HCT116 (cell line): ENCODE results near the gene SRGAP3. TPM values are rescaled to one million over a fixed set of nuclear protein-coding genes. Genes with fewer than 3 reads are reported as not detected.

Experiments used
- ATAC-seq: fragments of 200-7000 bp; cut with Tn5 transposase; 2 replicates; pipeline ENCODE4 v1.9.1; 2020; ENCODE audit warnings: mild to moderate bottlenecking, moderate library complexity
- BruUV-seq: library from RNA; stranded (reverse); fragments of 400-500 nt; replicated peaks from 2 replicates; lab custom pipeline; 2021; lab: Mats Ljungman, UMichigan
- CTCF ChIA-PET: fragments of 300-600 bp; sonication (Branson Sonifier 250); formaldehyde crosslinking; loops from one replicate; lab custom pipeline; 2021; ENCODE audit warnings: antibody characterized with exemption; lab: Charles Lee
- POLR2A ChIA-PET: fragments of 300-600, 350-600 bp; sonication (Branson Sonifier 250); formaldehyde crosslinking; loops from one replicate; lab custom pipeline; 2021; ENCODE audit warnings: antibody characterized with exemption; lab: Charles Lee
- RAD21 ChIA-PET, 2 experiments: fragments of 300-600 bp; sonication (Branson Sonifier 250); formaldehyde crosslinking; loops; one replicate each; lab custom pipeline; 2023; ENCODE audit warnings: low total read pairs in 2 of 2; ENCODE audit not compliant: uncharacterized antibody in 2 of 2, unreplicated experiment in 2 of 2, low non-redundant PET in 1 of 2; lab: Charles Lee
- DNase-seq: peaks from one replicate; pipeline ENCODE4 v3.0.0-alpha.2; 2010; ENCODE audit warnings: low read depth, low spot score
- H2AFZ ChIP-seq: fragments of 200-600 bp; shearing (Covaris generic), sonication (generic); 2 replicates; pipeline ENCODE4 v1.6.1; 2017; ENCODE audit warnings: low read depth, mixed run types, mixed read lengths, antibody characterized with exemption, low read length; ENCODE audit not compliant: poor library complexity, severe bottlenecking
- H3K27ac ChIP-seq: 2 replicates; pipeline ENCODE4 v1.5.1; 2012; ENCODE audit warnings: low read depth, low read length
- H3K27me3 ChIP-seq: fragments of 200-600 bp; sonication (generic); 2 replicates; pipeline ENCODE4 v1.6.1; 2016; ENCODE audit warnings: mixed run types, low read length, mixed read lengths; ENCODE audit not compliant: insufficient read depth
- H3K36me3 ChIP-seq, 2 experiments: fragments of 200-500 bp in 1 of 2; fragments of 200-600 bp in 1 of 2; sonication (Bioruptor generic) in 1 of 2; sonication (generic) in 1 of 2; 2 replicates each; pipeline versions ENCODE4 v1.5.1 to v1.6.1; 2014 to 2016; ENCODE audit warnings: low read length in 2 of 2, inconsistent platforms in 1 of 2, mixed read lengths in 1 of 2, mixed run types in 1 of 2; ENCODE audit not compliant: insufficient read depth in 2 of 2, control insufficient read depth in 1 of 2
- H3K4me1 ChIP-seq, 2 experiments: fragments of 200-600 bp in 1 of 2; sonication (generic) in 1 of 2; 2 replicates each; pipeline versions ENCODE4 v1.5.1 to v1.6.1; 2012 to 2017; ENCODE audit warnings: low read length in 2 of 2, inconsistent platforms in 1 of 2, mild to moderate bottlenecking in 1 of 2, mixed read lengths in 1 of 2, mixed run types in 1 of 2, moderate library complexity in 1 of 2; ENCODE audit not compliant: insufficient read depth in 2 of 2, control insufficient read depth in 1 of 2
- H3K4me2 ChIP-seq: fragments of 200-600 bp; sonication (generic); 2 replicates; pipeline ENCODE4 v1.6.1; 2017; ENCODE audit warnings: mixed run types, low read length, mixed read lengths
- H3K4me3 ChIP-seq, 2 experiments: fragments of 200-600 bp in 1 of 2; sonication (generic) in 1 of 2; replicated peaks in 1 of 2; 2 replicates each; pipeline ENCODE4 v1.5.1; 2011 to 2016; ENCODE audit warnings: low read length in 2 of 2, control low read depth in 1 of 2, low read depth in 1 of 2, mild to moderate bottlenecking in 1 of 2, mixed read lengths in 1 of 2, mixed run types in 1 of 2
- H3K79me2 ChIP-seq: fragments of 200-600 bp; sonication (generic); 2 replicates; pipeline ENCODE4 v1.6.1; 2017; ENCODE audit warnings: mild to moderate bottlenecking, mixed run types, low read length, moderate library complexity, mixed read lengths; ENCODE audit not compliant: insufficient read depth
- H3K9ac ChIP-seq: fragments of 200-600 bp; sonication (generic); 2 replicates; pipeline ENCODE4 v1.6.1; 2016; ENCODE audit warnings: low read length, mixed read lengths
- H3K9me2 ChIP-seq: fragments of 200-600 bp; sonication (generic), shearing (Covaris generic); 2 replicates; pipeline ENCODE4 v1.6.1; 2017; ENCODE audit warnings: mixed run types, mild to moderate bottlenecking, moderate library complexity; ENCODE audit not compliant: insufficient read depth
- H3K9me3 ChIP-seq, 2 experiments: fragments of 200-500 bp in 1 of 2; fragments of 200-600 bp in 1 of 2; sonication (Bioruptor generic) in 1 of 2; sonication (generic) in 1 of 2; 2 replicates each; pipeline ENCODE4 v1.6.1; 2014 to 2017; ENCODE audit warnings: low read length in 2 of 2, mixed read lengths in 2 of 2, inconsistent platforms in 1 of 2, low read depth in 1 of 2, mild to moderate bottlenecking in 1 of 2, mixed run types in 1 of 2, moderate library complexity in 1 of 2; ENCODE audit not compliant: control insufficient read depth in 1 of 2, insufficient read depth in 1 of 2
- H4K20me1 ChIP-seq: fragments of 200-600 bp; sonication (generic), shearing (Covaris generic); 2 replicates; pipeline ENCODE4 v1.6.1; 2017; ENCODE audit warnings: mixed run types, mild to moderate bottlenecking, moderate library complexity; ENCODE audit not compliant: insufficient read depth
- CEBPB ChIP-seq: IDR thresholded peaks from 2 replicates; pipeline ENCODE4 v1.6.1; 2012; ENCODE audit warnings: low read depth
- EZH2 ChIP-seq: fragments of 200-600 bp; sonication (generic); IDR thresholded peaks from 2 replicates; pipeline ENCODE4 v1.6.1; 2017; ENCODE audit warnings: antibody characterized with exemption, mixed run types
- JUND ChIP-seq: IDR thresholded peaks from 2 replicates; pipeline ENCODE4 v1.6.1; 2012
- POLR2A ChIP-seq: IDR thresholded peaks from 2 replicates; pipeline ENCODE4 v1.7.0; 2011; ENCODE audit warnings: borderline replicate concordance; ENCODE audit not compliant: insufficient read depth, insufficient read length; ENCODE audit errors: extremely low read depth
- POLR2AphosphoS5 ChIP-seq: IDR thresholded peaks from 2 replicates; pipeline ENCODE4 v1.6.1; 2011; ENCODE audit warnings: mild to moderate bottlenecking, low read depth, low read length, moderate library complexity
- RAD21 ChIP-seq: IDR thresholded peaks from 2 replicates; pipeline ENCODE4 v1.6.1; 2012; ENCODE audit warnings: low read depth, mild to moderate bottlenecking
- SIN3A ChIP-seq: IDR thresholded peaks from 2 replicates; pipeline ENCODE4 v1.6.1; 2012; ENCODE audit warnings: low read depth
- SRF ChIP-seq: IDR thresholded peaks from 2 replicates; pipeline ENCODE4 v1.6.1; 2012; ENCODE audit warnings: low read depth
- TCF7L2 ChIP-seq: IDR thresholded peaks from 2 replicates; pipeline ENCODE4 v1.7.0; 2011; ENCODE audit warnings: borderline replicate concordance, inconsistent platforms; ENCODE audit not compliant: insufficient read depth, insufficient read length; ENCODE audit errors: extremely low read depth
- YY1 ChIP-seq: IDR thresholded peaks from 2 replicates; pipeline ENCODE4 v1.6.1; 2011; ENCODE audit warnings: low read length, low read depth, moderate library complexity, mild to moderate bottlenecking; ENCODE audit not compliant: insufficient replicate concordance; ENCODE audit errors: extremely low read depth
- ZBTB33 ChIP-seq: IDR thresholded peaks from 2 replicates; pipeline ENCODE4 v1.6.1; 2011; ENCODE audit warnings: mild to moderate bottlenecking, low read length, moderate library complexity; ENCODE audit not compliant: insufficient replicate concordance; ENCODE audit errors: extremely low read depth
- ZFX ChIP-seq: fragments of 450-650 bp; IDR thresholded peaks from 2 replicates; pipeline ENCODE4 v1.6.1; 2017
- intact Hi-C: fragments of 100-400 bp; cut with micrococcal nuclease; formaldehyde crosslinking; loops from 2 replicates; pipeline ENCODE4 v1.10.0; 2022
- total RNA-seq: library from RNA; stranded (reverse); gene quantifications from one replicate; pipeline ENCODE4 v1.2.1, GENCODE V29; 2021; ENCODE audit not compliant: unreplicated experiment

SRGAP3 gene
- total RNA-seq, 1 experiment from 2014 or later = 8.3 TPM

GRCh38 chr3:8980756-8981257 lies 268.6 kb downstream of the SRGAP3 start:
- Histone ChIP-seq H3K9me3 (peaks cover 0 to 4% of the 10 kb centered on the region in 2 experiments; a peak in 1 of 4 replicates), H3K27ac (no peak overlapping the region), H2AFZ (no peak overlapping the region), H3K79me2 (no peaks in the 10 kb centered on the region), H3K27me3 (peaks cover 17% of the 10 kb centered on the region), H3K4me3 (no peak overlapping the region), H3K9me2 (no peaks in the 10 kb centered on the region; the same call in 1 of the 2 replicates), H3K36me3 (no peaks in the 10 kb centered on the region), H3K9ac (no peak overlapping the region), H4K20me1 (no peaks in the 10 kb centered on the region), H3K4me1 (no peaks in the 10 kb centered on the region), H3K4me2 (no peak overlapping the region)
- DNase-seq = no peak
- POLR2A ChIA-PET = no interaction called here
- CTCF ChIA-PET = no interaction called here
- intact Hi-C loops = no loop called here
- no peak for TF ChIP-seq SRF
- no peak for TF ChIP-seq POLR2A
- TF ChIP-seq TCF7L2 = no peak
- no peak for TF ChIP-seq RAD21
- TF ChIP-seq EZH2 = no peak
- no peak for TF ChIP-seq CEBPB
- no peak for TF ChIP-seq ZFX
- TF ChIP-seq POLR2AphosphoS5 = no peak
- TF ChIP-seq SIN3A = no peak
- TF ChIP-seq JUND = no peak
- no peak for TF ChIP-seq YY1
- TF ChIP-seq ZBTB33 = no peak
- BruUV-seq = no TSS peak
- RAD21 ChIA-PET = no interaction called here
- no peak for ATAC-seq
